Measurements from ENCODE around the gene LMOD1. TPM values are rescaled to one million over a fixed set of nuclear protein-coding genes. Genes with fewer than 3 reads are reported as not detected.

Gene LMOD1
- under 1 TPM in 1 of 2 donors, not detected in 1; under 0.01 TPM for total RNA-seq

GRCh38 chr1:201946224-201946908 is at the start of gene LMOD1:
Gene LMOD1, minus strand, starts transcription at chr1:201946548. Its CDS starts 208 bp downstream, at chr1:201946340.

GRCh38 chr1:201982623-201983379 is 36.5 kb upstream of the LMOD1 start, which contains the start of gene RNPEP:
Gene RNPEP, plus strand, starts transcription at chr1:201982648. Its CDS starts 19 bp downstream, at chr1:201982667.

GRCh38 chr1:201955009-201955728 is 8.8 kb upstream of the LMOD1 start, which contains the start of gene TIMM17A:
Gene TIMM17A, plus strand, starts transcription at chr1:201955503. Its CDS starts 24 bp downstream, at chr1:201955527.

GRCh38 chr1:201888282-201889089 is 57.9 kb downstream of the LMOD1 start, which contains the start of gene SHISA4:
Gene SHISA4, plus strand, starts transcription at chr1:201888898. Its CDS starts 97 bp downstream, at chr1:201888995.

Small RNA genes within 50 kb of the gene (small RNA-seq; reads per million reads assigned to genes)
- gene MIR6739 (0 reads per million in 2 donors), gene RF00156 (0.13 to 0.81 reads per million in 2 donors)

Other genes with a start within 250 kb of the LMOD1 start
- gene IPO9, start 117.4 kb downstream of the LMOD1 start, total RNA-seq = 10 to 100 TPM; 23.1 to 27.0 TPM
- 10 to 100 TPM in 1 of 2 donors, 1 to 10 TPM in 1; 9.0 to 16.2 TPM for gene SHISA4, start 57.6 kb downstream of the LMOD1 start, total RNA-seq
- gene TIMM17A, start 9.0 kb upstream of the LMOD1 start, total RNA-seq = 10 to 100 TPM; 46.5 to 79.3 TPM
- 10 to 100 TPM; 50.9 to 77.3 TPM for gene RNPEP, start 36.1 kb upstream of the LMOD1 start, total RNA-seq
- under 1 TPM; under 0.01 to 0.34 TPM for gene ELF3, start 64.0 kb upstream of the LMOD1 start, total RNA-seq
- under 1 TPM in 1 of 2 donors, not detected in 1; under 0.01 TPM for gene GPR37L1, start 176.4 kb upstream of the LMOD1 start, total RNA-seq
- 10 to 100 TPM; 29.9 to 37.0 TPM for gene ARL8A, start 198.2 kb upstream of the LMOD1 start, total RNA-seq
- not detected for gene PTPN7, start 214.1 kb upstream of the LMOD1 start, total RNA-seq
- not detected for gene LGR6, start 247.3 kb upstream of the LMOD1 start, total RNA-seq